ENCODE measurements around the gene CIAO2B. TPM values are rescaled to one million over a fixed set of nuclear protein-coding genes. Genes with fewer than 3 reads are reported as not detected.

The CIAO2B gene
- 119 and 126 TPM in 2 replicates for total RNA-seq

DNA sequence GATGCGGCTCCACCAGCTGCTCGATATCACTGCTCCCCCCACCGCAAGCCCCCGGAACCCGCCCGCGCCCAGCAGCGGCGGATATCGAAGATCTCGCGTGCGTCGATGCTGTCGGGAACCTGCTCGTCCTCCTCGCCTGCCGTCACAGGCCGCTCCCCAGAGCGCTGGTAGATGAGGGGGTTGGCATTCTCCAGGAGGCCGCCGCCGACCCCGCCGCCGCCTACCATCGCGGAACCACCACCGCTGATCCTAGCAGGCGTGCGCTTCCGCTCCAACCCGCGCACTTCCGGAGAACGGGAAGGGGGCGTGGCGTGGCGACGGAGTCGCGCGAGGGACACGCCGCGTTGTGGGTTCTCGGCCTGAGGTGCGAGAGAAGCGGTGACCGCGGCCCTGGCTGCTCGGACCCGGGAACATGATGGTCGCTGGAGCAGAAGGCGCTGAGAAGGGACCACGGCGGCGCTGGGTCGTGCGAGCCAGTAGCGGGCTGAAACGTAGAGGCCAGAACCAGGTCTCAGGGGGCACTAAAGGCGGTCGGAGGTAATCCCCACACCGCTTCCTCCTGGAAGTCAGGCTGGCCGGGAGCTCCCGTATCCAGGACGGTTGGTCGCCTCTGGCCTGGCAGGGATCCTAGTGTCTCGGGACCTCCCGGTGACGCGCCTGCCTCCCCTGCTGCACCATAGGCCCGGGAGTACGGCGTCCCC is at the start of gene CIAO2B:
TSS of gene CIAO2B (minus strand) at position 265 of the 701 bp plus-strand sequence. CDS start at position 227, 38 bp downstream.
- intact Hi-C loops (cut with micrococcal nuclease): loop anchor here (1.0 to 5.0 kb wide), 5 partner anchors 9 to 783 kb away; partner anchors contain the start of genes GFOD2, PDP2 and RRAD

DNA sequence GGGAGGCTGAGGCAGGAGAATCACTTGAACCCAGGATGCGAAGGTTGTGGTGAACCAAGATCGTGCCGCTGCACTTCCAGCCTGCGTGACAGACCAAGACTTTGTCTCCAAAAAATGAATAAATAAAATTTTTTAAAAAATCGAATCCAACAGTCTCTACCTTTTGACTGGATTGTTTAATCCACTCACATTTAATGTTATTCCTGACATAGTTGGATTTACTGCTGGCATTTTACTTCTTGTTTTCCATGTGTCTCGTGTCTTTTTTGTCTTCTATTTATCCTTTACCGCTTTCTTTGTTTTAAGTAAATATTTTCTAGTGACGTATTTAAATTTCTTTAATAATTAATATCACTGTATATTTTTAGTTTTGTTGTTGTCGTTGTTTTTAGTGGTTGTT is 48.8 kb upstream of the CIAO2B start:
- intact Hi-C loops (cut with micrococcal nuclease): no loop called here

DNA sequence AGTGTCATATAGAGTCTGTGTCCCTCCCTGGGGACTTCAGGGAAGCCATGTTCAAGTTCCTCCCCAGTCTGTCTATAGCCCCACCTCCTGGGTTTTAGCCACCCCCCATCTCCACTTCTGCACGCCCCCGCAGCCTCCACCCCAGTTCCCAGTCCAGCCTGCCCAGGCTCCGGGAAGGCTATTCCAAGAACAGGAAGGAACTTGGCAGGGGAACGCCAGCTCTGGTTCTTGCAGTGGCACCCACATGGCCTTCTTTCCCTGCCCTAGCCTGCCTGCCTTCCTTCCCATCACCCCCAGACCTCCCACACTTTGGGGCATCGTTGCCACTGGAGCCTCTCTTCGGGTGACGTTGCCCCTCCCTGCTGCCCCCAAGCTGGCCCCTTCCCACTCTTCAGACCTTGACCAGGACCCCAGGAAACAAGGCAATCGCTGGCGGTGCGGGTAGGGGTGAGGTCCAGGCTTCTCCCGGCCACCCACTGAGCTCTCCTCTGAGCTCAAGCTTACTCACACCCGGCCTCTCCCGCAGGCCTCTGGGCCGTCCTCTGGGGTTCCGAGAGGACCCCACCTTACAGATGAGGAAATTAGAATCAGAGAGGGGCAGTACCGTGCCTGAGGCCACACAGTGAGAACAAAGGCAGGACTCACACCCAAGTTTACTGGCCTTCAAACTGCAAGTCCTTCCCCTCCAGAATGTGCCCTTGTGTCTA is 45.0 kb upstream of the CIAO2B start:
- intact Hi-C loops (cut with micrococcal nuclease): no loop called here

DNA sequence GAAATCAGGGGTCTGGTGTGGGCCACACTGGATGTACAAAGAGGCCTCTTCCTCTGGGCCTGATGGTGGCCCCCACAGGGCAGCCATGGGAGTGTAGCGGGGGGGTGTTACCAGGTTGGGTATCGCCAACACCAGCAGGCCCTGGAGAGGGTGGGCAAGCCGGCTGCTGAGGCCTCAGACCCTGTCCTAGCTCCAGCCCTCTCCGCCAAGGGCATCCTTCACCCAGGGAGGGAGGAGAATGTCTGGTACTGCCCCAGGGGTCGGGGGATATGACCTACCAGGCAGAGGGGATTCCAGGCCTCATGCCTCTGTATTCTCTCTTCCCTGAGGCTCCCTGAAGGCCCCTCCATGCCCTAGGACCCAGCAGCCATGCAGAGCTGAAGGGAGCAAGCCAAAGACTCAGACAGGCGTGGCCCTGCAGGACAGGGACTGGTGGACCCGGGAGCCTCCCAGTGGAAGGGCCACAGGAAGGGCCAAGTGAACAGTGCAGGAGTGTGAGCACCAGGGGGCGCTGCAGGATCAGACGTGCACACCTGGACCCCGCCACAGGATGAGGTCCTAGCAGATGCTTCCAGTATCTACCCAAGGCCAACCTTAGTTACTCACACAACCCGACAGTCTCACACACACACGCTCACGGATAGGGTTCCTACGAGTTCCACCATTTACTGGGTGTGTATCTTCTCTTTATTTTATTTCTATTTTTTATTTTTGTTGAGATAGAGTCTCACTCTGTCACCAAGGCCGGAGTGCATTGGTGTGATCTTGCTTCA is 43.3 kb upstream of the CIAO2B start:
- intact Hi-C loops (cut with micrococcal nuclease): loop anchor here (1.0 to 2.0 kb wide), 11 partner anchors 23 to 208 kb away; partner anchors contain the start of genes FBXL8, PHAF1 and TRADD

DNA sequence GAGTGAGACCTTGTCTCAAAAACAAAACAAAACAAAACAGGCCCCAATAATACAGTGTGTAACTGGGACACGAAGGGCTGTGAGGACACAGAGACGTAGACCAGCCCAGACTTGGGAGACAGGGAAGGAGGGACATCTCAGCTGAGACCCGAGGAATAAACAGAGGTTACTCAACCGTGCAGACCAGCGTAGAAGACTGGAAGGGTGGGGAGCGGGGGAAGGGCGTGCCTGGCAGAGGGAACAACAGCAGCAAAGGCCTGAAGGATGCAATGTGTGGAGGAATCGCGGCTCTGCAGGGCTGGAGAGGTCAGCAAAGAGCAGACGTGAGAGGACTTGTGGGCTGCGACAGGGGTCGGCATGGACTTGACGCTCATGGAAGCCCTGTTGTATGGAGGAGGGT is 42.5 kb upstream of the CIAO2B start:
- intact Hi-C loops (cut with micrococcal nuclease): loop anchor here (1.0 to 2.0 kb wide), 11 partner anchors 22 to 209 kb away; partner anchors contain the start of genes FBXL8, PHAF1 and TRADD

DNA sequence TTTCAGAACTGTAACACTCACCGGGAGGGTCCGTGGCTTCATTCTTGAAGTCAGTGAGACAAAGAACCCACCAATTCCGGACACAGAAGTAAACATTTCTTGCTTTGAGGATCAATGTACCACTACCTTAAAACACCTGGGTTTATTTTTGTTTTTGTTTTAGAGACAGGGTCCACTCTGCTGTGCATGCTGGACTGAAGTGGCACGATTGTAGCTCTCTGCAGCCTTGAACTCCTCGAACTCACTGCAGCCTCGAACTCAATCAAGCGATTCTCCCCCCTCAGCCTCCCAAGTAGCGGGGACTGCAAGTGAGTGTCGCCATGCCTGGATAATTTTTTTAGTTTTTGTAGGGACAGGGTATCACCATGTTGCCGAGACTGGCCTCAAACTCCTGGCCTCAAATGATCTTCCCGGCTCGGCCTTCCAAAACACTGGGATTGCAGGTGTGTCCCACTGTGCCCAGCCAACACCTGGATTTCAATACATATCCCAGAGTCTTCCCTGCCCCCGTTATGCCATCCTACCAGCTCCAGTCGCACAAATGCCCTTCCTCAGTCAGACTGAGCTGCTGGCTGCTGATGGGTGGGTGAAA is 41.2 kb upstream of the CIAO2B start:
- intact Hi-C loops (cut with micrococcal nuclease): loop anchor here (2.0 kb wide), 1 partner anchor 15 kb away; the partner anchor contains the start of gene CES3

DNA sequence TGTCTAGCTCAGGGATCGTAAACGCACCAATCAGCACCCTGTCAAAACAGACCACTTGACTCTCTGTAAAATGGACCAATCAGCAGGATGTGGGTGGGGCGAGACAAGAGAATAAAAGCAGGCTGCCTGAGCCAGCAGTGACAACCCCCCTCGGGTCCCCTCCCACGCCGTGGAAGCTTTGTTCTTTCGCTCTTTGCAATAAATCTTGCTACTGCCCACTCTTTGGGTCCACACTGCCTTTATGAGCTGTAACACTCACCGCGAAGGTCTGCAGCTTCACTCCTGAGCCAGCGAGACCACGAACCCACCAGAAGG is 40.7 kb upstream of the CIAO2B start:
- intact Hi-C loops (cut with micrococcal nuclease): loop anchor here (2.0 kb wide), 1 partner anchor 14 kb away; the partner anchor contains the start of gene CES3

DNA sequence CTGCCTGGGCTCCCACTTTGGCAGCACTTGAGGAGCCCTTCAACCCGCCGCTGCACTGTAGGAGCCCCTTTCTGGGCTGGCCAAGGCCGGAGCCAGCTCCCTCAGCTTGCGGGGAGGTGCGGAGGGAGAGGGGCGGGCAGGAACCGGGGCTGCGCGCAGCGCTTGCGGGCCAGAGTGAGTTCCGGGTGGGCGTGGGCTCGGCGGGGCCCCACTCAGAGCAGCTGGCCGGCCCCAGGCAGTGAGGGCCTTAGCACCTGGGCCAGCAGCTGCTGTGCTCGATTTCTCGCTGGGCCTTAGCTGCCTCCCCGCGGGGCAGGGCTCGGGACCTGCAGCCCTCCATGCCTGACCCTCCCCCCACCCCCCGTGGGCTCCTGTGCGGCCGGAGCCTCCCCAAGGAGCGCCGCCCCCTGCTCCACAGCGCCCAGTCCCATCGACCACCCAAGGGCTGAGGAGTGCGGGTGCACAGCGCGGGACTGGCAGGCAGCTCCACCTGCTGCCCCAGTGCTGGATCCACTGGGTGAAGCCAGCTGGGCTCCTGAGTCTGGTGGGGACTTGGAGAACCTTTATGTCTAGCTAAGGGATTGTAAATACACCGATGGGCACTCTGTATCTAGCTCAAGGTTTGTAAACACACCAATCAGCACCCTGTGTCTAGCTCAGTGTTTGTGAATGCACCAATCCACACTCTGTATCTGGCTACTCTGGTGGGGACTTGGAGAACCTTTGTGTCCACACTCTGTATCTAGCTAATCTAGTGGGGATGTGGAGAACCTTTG is 40.1 kb upstream of the CIAO2B start:
- intact Hi-C loops (cut with micrococcal nuclease): loop anchor here (2.0 kb wide), 1 partner anchor 14 kb away; the partner anchor contains the start of gene CES3

DNA sequence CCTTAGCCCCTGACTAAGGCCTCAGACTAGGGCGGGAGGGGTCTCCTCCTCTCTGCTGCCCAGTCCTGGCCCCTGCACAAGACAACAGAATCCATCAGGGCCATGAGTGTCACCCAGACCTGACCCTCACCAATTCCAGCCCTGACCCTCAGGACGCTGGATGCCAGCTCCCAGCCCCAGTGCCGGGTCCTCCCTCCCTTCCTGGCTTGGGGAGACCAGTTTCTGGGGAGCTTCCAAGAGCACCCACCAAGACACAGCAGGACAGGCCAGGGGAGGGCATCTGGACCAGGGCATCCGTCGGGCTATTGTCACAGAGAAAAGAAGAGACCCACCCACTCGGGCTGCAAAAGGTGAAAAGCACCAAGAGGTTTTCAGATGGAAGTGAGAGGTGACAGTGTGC is 39.5 kb upstream of the CIAO2B start:
- intact Hi-C loops (cut with micrococcal nuclease): loop anchor here (2.0 kb wide), 1 partner anchor 13 kb away; the partner anchor contains the start of gene CES3

DNA sequence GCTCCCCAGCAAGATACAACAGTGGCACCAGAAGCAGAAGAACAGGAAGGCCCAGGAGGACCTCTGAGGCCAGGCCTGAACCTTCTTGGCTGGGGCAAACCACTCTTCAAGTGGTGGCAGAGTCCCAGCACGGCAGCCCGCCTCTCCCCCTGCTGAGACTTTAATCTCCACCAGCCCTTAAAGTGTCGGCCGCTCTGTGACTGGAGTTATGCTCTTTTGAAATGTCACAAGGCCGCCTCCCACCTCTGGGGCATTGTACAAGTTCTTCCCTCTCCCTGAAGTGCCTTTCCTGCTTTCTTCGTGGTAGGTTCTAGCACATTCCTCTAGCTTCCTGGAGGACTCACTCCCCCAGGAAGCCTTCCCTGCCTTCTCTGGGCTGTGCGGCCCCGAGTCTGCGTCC is 38.8 kb upstream of the CIAO2B start:
- intact Hi-C loops (cut with micrococcal nuclease): no loop called here

DNA sequence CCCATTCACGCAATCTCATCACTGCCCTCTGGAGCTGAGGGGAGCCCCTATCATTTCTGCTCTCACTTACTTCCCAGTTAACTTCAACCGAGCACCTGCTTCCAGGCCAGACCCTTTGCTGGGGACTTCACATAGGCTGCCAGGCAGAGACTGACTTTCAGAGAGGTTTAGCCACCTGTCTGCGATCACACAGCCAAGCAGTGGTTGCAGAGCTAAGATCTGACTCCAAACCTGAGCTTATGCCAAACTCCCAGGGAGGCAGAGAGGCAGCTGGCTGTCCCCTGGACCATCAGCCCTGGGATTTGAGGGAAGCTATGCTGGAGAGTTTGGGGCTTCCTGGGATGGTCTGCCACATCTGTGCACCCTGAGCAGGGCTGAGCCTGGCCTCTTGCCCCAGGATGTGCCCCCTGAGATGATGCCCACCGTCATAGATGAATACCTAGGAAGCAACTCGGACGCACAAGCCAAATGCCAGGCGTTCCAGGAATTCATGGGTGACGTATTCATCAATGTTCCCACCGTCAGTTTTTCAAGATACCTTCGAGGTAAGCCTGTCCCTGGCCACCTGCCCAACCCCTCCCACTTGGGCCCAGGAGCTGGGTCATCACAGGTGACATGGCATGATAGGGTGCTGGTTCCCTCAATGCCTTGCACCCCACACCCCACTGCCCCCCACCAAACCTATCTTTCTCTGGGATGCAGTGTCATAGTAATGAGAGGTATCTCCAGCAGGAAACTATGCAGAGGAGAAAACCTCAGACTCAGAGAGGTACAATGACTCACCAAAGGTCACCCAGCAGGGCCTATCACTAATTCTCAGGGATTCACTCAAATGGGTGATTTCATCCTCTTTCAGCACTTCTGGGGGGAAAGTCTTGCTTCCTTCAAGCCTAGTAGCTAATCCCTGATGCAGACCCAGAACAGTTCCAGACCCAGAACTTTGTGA is 36.8 kb upstream of the CIAO2B start:
- intact Hi-C loops (cut with micrococcal nuclease): no loop called here

DNA sequence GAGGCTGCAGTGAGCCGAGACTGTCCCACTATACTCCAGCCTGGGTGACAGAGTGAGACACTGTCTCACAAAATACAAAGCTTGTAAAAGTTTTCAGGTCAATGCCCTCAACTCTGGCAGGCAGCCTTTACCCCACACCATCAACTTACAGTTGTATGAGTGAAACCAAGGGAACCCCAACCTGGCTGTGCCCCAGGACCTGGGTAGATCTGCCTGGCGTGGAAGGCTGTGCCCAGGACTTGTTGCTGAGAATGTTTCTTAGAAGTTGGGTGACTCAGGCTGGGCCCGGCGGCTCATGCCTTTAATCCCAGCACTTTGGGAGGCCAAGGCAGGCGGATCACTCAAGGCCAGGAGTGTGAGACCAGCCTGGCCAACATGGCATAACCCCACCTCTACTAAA is 34.6 kb upstream of the CIAO2B start:
- intact Hi-C loops (cut with micrococcal nuclease): no loop called here

DNA sequence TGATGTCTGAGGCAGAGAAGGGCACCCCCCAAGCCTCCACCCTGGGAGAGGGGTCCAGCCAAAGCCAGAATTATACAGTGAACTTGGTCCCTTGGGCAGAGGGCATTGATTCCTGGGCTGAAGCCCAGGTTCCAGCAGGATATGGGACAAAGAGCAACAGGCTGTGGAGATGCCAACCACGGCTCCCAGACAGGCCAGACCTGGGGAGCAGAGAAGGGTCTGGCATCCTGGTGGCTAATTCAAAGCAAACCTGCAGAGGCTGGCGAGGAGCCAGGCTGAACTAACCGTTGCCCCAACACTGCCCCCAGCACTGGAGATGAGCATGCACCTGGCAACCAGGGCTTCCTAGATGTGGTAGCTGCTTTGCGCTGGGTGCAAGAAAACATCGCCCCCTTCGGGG is 29.8 kb upstream of the CIAO2B start:
- intact Hi-C loops (cut with micrococcal nuclease): no loop called here

DNA sequence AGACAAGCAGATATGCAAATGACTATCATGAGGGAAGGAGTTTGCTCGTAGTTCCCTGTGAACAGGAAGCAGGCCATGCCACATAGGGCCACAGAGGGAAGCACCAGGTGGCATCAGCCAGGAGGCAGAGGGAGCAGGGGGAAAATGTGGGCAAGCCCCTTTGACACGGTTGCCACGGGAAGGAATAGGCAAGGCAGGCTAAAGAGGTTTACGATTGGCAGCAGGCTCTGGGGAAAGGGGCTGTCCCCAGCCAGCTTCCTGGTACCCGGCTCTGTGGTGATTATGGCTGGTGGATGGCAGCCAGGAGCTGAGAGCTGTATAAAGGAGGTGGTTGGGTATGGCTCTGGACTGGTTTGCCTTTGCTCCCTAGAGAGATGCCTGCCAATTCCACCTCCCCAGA is 27.7 kb upstream of the CIAO2B start:
- intact Hi-C loops (cut with micrococcal nuclease): loop anchor here (1.0 to 2.0 kb wide), 2 partner anchors 13 to 15 kb away; no protein-coding TSS in a partner anchor

DNA sequence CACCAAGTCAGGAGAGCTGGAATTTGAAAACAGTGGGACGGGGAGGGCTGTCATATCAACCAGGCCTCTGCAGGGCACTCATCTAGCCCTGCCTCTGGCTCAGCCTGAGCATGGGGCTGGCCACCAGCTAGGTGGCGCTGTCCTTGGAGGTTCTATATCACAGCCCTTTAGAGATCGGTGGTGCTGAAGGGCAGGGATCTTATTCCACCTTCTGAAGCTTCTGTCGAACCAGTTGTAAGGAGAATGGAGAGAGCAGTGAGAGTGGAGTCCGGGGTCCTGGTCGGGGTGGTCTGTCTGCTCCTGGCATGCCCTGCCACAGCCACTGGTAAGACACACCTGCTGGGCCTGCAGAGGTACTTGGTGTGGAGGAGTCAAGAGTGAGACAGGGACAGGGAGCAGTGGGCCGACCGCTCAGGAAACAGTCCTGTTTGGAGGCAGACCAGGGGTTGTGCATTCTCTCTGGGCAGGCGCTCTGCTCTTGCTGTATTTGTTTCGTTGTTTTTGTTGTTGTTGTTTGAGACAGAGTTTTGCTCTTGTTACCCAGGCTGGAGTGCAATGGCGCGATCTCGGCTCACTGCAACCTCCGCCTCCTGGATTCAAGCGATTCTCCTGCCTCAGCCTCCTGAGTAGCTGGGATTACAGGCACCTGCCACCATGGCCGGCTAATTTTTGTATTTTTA is 27.0 kb upstream of the CIAO2B start, which contains the start of gene CES3:
TSS of gene CES3 (plus strand) at position 202 of the 680 bp plus-strand sequence. CDS start at position 244, 42 bp downstream.
- intact Hi-C loops (cut with micrococcal nuclease): loop anchor here (1.0 to 2.0 kb wide), 2 partner anchors 14 kb away; no protein-coding TSS in a partner anchor

DNA sequence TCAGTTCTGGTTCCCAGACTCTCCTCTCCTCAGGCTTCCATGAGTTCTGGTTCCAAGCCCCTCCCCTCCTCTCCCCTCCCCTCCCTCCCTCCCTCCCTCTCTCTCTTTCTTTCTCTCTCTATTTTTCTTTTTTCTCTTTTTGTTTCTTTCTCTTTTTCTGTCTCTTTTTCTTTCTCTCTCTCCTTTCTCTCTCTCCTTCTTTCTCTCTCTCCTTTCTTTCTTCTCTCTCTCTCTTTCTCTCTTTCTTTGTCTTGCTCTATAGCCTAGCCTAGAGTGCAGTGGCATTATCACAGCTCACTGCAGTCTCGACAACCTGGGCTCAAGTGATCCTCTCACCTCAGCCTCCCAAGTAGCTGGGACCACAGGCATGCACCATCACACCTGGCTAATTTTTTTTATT is 26.1 kb upstream of the CIAO2B start:
- intact Hi-C loops (cut with micrococcal nuclease): loop anchor here (2.0 kb wide), 1 partner anchor 15 kb away; no protein-coding TSS in a partner anchor

DNA sequence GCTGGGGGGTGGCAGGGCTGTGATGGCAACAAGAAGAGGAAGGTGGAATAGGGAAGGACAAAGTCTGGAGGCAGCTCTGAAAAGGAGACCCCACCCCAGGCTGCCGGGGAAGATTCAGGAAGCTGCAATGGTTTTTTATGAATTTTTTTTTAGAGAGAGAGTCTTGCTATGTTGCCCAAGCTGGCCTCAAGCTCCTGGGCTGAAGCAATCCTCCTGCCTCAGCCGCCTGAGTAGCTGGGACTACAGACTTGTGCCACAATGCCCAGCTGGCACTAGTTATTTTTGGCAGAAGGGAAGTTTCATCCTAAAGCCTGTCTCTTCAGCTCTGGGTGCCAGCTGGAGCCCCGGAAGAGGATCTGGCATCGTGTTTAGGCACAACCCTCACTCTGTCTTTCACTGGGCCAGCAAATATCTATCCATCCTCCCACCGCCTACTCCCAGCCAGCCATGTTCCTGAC is 25.5 kb upstream of the CIAO2B start:
- intact Hi-C loops (cut with micrococcal nuclease): loop anchor here (2.0 kb wide), 1 partner anchor 15 kb away; no protein-coding TSS in a partner anchor
